ENCODE measurements around the gene OR10A2.
"Not testable (repeated sequence)": the region's sequence is repeated elsewhere in the genome, so short reads cannot be mapped to it uniquely, and the experiment has no call there.

- not testable (repeated sequence) for TF ChIP-seq PML (IDR thresholded peaks at IDR 0.05; ENCODE audit: low read length); MXI1 (IDR thresholded peaks at IDR 0.05; ENCODE audit: low read depth, low read length); PAX5 (IDR thresholded peaks at IDR 0.05; ENCODE audit: borderline replicate concordance, low read depth, low read length); JUNB (IDR thresholded peaks at IDR 0.05); RELA (IDR thresholded peaks at IDR 0.05; ENCODE audit: borderline replicate concordance, partially characterized antibody); ZNF274 (IDR thresholded peaks at IDR 0.05; ENCODE audit: insufficient read depth, insufficient read length); BRCA1 (IDR thresholded peaks at IDR 0.05; ENCODE audit: low read depth, low read length)
- TF ChIP-seq, protein P1, sequence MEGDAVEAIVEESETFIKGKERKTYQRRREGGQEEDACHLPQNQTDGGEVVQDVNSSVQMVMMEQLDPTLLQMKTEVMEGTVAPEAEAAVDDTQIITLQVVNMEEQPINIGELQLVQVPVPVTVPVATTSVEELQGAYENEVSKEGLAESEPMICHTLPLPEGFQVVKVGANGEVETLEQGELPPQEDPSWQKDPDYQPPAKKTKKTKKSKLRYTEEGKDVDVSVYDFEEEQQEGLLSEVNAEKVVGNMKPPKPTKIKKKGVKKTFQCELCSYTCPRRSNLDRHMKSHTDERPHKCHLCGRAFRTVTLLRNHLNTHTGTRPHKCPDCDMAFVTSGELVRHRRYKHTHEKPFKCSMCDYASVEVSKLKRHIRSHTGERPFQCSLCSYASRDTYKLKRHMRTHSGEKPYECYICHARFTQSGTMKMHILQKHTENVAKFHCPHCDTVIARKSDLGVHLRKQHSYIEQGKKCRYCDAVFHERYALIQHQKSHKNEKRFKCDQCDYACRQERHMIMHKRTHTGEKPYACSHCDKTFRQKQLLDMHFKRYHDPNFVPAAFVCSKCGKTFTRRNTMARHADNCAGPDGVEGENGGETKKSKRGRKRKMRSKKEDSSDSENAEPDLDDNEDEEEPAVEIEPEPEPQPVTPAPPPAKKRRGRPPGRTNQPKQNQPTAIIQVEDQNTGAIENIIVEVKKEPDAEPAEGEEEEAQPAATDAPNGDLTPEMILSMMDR (IDR thresholded peaks at IDR 0.05 in 2 of 3, conservative IDR thresholded peaks at IDR 0.05 in 1 of 3; ENCODE audit: control insufficient read depth in 2 of 3, extremely low read depth in 1 of 3, insufficient read depth in 1 of 3, low read depth in 3 of 3, low read length in 3 of 3), result not testable (repeated sequence)
- TF ChIP-seq, protein P2, sequence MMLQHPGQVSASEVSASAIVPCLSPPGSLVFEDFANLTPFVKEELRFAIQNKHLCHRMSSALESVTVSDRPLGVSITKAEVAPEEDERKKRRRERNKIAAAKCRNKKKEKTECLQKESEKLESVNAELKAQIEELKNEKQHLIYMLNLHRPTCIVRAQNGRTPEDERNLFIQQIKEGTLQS (IDR thresholded peaks at IDR 0.05; ENCODE audit: borderline replicate concordance, extremely low read depth, low read depth, low read length), result not testable (repeated sequence)
- TF ChIP-seq, protein P3, sequence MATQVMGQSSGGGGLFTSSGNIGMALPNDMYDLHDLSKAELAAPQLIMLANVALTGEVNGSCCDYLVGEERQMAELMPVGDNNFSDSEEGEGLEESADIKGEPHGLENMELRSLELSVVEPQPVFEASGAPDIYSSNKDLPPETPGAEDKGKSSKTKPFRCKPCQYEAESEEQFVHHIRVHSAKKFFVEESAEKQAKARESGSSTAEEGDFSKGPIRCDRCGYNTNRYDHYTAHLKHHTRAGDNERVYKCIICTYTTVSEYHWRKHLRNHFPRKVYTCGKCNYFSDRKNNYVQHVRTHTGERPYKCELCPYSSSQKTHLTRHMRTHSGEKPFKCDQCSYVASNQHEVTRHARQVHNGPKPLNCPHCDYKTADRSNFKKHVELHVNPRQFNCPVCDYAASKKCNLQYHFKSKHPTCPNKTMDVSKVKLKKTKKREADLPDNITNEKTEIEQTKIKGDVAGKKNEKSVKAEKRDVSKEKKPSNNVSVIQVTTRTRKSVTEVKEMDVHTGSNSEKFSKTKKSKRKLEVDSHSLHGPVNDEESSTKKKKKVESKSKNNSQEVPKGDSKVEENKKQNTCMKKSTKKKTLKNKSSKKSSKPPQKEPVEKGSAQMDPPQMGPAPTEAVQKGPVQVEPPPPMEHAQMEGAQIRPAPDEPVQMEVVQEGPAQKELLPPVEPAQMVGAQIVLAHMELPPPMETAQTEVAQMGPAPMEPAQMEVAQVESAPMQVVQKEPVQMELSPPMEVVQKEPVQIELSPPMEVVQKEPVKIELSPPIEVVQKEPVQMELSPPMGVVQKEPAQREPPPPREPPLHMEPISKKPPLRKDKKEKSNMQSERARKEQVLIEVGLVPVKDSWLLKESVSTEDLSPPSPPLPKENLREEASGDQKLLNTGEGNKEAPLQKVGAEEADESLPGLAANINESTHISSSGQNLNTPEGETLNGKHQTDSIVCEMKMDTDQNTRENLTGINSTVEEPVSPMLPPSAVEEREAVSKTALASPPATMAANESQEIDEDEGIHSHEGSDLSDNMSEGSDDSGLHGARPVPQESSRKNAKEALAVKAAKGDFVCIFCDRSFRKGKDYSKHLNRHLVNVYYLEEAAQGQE (IDR thresholded peaks at IDR 0.05; ENCODE audit: low read depth, low read length), result not testable (repeated sequence)
These were observed 24.9 kb downstream of the OR10A2 start for GRCh38 chr11:6887711-6888110.
